HCT116 (cell line): ENCODE data around the gene FAIM2. TPM values are rescaled to one million over a fixed set of nuclear protein-coding genes. Genes with fewer than 3 reads are reported as not detected.

Source experiments
- ATAC-seq: fragments of 200-7000 bp; cut with Tn5 transposase; 2 replicates; pipeline ENCODE4 v1.9.1; 2020; ENCODE audit warnings: mild to moderate bottlenecking, moderate library complexity
- BruUV-seq: library from RNA; stranded (reverse); fragments of 400-500 nt; replicated peaks from 2 replicates; lab custom pipeline; 2021; lab: Mats Ljungman, UMichigan
- CTCF ChIA-PET: fragments of 300-600 bp; sonication (Branson Sonifier 250); formaldehyde crosslinking; loops from one replicate; lab custom pipeline; 2021; ENCODE audit warnings: antibody characterized with exemption; lab: Charles Lee
- POLR2A ChIA-PET: fragments of 300-600, 350-600 bp; sonication (Branson Sonifier 250); formaldehyde crosslinking; loops from one replicate; lab custom pipeline; 2021; ENCODE audit warnings: antibody characterized with exemption; lab: Charles Lee
- RAD21 ChIA-PET, 2 experiments: fragments of 300-600 bp; sonication (Branson Sonifier 250); formaldehyde crosslinking; loops; one replicate each; lab custom pipeline; 2023; ENCODE audit warnings: low total read pairs in 2 of 2; ENCODE audit not compliant: uncharacterized antibody in 2 of 2, unreplicated experiment in 2 of 2, low non-redundant PET in 1 of 2; lab: Charles Lee
- DNase-seq: peaks from one replicate; pipeline ENCODE4 v3.0.0-alpha.2; 2010; ENCODE audit warnings: low read depth, low spot score
- H2AFZ ChIP-seq: fragments of 200-600 bp; shearing (Covaris generic), sonication (generic); 2 replicates; pipeline ENCODE4 v1.6.1; 2017; ENCODE audit warnings: low read depth, mixed run types, mixed read lengths, antibody characterized with exemption, low read length; ENCODE audit not compliant: poor library complexity, severe bottlenecking
- H3K27ac ChIP-seq: 2 replicates; pipeline ENCODE4 v1.5.1; 2012; ENCODE audit warnings: low read depth, low read length
- H3K27me3 ChIP-seq: fragments of 200-600 bp; sonication (generic); 2 replicates; pipeline ENCODE4 v1.6.1; 2016; ENCODE audit warnings: mixed run types, low read length, mixed read lengths; ENCODE audit not compliant: insufficient read depth
- H3K36me3 ChIP-seq, 2 experiments: fragments of 200-500 bp in 1 of 2; fragments of 200-600 bp in 1 of 2; sonication (Bioruptor generic) in 1 of 2; sonication (generic) in 1 of 2; 2 replicates each; pipeline versions ENCODE4 v1.5.1 to v1.6.1; 2014 to 2016; ENCODE audit warnings: low read length in 2 of 2, inconsistent platforms in 1 of 2, mixed read lengths in 1 of 2, mixed run types in 1 of 2; ENCODE audit not compliant: insufficient read depth in 2 of 2, control insufficient read depth in 1 of 2
- H3K4me1 ChIP-seq, 2 experiments: fragments of 200-600 bp in 1 of 2; sonication (generic) in 1 of 2; 2 replicates each; pipeline versions ENCODE4 v1.5.1 to v1.6.1; 2012 to 2017; ENCODE audit warnings: low read length in 2 of 2, inconsistent platforms in 1 of 2, mild to moderate bottlenecking in 1 of 2, mixed read lengths in 1 of 2, mixed run types in 1 of 2, moderate library complexity in 1 of 2; ENCODE audit not compliant: insufficient read depth in 2 of 2, control insufficient read depth in 1 of 2
- H3K4me2 ChIP-seq: fragments of 200-600 bp; sonication (generic); 2 replicates; pipeline ENCODE4 v1.6.1; 2017; ENCODE audit warnings: mixed run types, low read length, mixed read lengths
- H3K4me3 ChIP-seq, 2 experiments: fragments of 200-600 bp in 1 of 2; sonication (generic) in 1 of 2; replicated peaks in 1 of 2; 2 replicates each; pipeline ENCODE4 v1.5.1; 2011 to 2016; ENCODE audit warnings: low read length in 2 of 2, control low read depth in 1 of 2, low read depth in 1 of 2, mild to moderate bottlenecking in 1 of 2, mixed read lengths in 1 of 2, mixed run types in 1 of 2
- H3K79me2 ChIP-seq: fragments of 200-600 bp; sonication (generic); 2 replicates; pipeline ENCODE4 v1.6.1; 2017; ENCODE audit warnings: mild to moderate bottlenecking, mixed run types, low read length, moderate library complexity, mixed read lengths; ENCODE audit not compliant: insufficient read depth
- H3K9ac ChIP-seq: fragments of 200-600 bp; sonication (generic); 2 replicates; pipeline ENCODE4 v1.6.1; 2016; ENCODE audit warnings: low read length, mixed read lengths
- H3K9me2 ChIP-seq: fragments of 200-600 bp; sonication (generic), shearing (Covaris generic); 2 replicates; pipeline ENCODE4 v1.6.1; 2017; ENCODE audit warnings: mixed run types, mild to moderate bottlenecking, moderate library complexity; ENCODE audit not compliant: insufficient read depth
- H3K9me3 ChIP-seq, 2 experiments: fragments of 200-500 bp in 1 of 2; fragments of 200-600 bp in 1 of 2; sonication (Bioruptor generic) in 1 of 2; sonication (generic) in 1 of 2; 2 replicates each; pipeline ENCODE4 v1.6.1; 2014 to 2017; ENCODE audit warnings: low read length in 2 of 2, mixed read lengths in 2 of 2, inconsistent platforms in 1 of 2, low read depth in 1 of 2, mild to moderate bottlenecking in 1 of 2, mixed run types in 1 of 2, moderate library complexity in 1 of 2; ENCODE audit not compliant: control insufficient read depth in 1 of 2, insufficient read depth in 1 of 2
- H4K20me1 ChIP-seq: fragments of 200-600 bp; sonication (generic), shearing (Covaris generic); 2 replicates; pipeline ENCODE4 v1.6.1; 2017; ENCODE audit warnings: mixed run types, mild to moderate bottlenecking, moderate library complexity; ENCODE audit not compliant: insufficient read depth
- ATF3 ChIP-seq: IDR thresholded peaks from 2 replicates; pipeline ENCODE4 v1.6.1; 2012
- CBX3 ChIP-seq: IDR thresholded peaks from 2 replicates; pipeline ENCODE4 v1.6.1; 2012; ENCODE audit warnings: low read depth
- ELF1 ChIP-seq: IDR thresholded peaks from 2 replicates; pipeline ENCODE4 v1.6.1; 2012; ENCODE audit warnings: low read depth, borderline replicate concordance
- FOSL1 ChIP-seq: IDR thresholded peaks from 2 replicates; pipeline ENCODE4 v1.6.1; 2012; ENCODE audit warnings: low read depth
- POLR2AphosphoS5 ChIP-seq: IDR thresholded peaks from 2 replicates; pipeline ENCODE4 v1.6.1; 2011; ENCODE audit warnings: mild to moderate bottlenecking, low read depth, low read length, moderate library complexity
- REST ChIP-seq: IDR thresholded peaks from 2 replicates; pipeline ENCODE4 v1.6.1; 2012; ENCODE audit warnings: low read depth
- SP1 ChIP-seq: IDR thresholded peaks from 2 replicates; pipeline ENCODE4 v1.6.1; 2012; ENCODE audit warnings: low read depth
- TCF7L2 ChIP-seq: IDR thresholded peaks from 2 replicates; pipeline ENCODE4 v1.7.0; 2011; ENCODE audit warnings: borderline replicate concordance, inconsistent platforms; ENCODE audit not compliant: insufficient read depth, insufficient read length; ENCODE audit errors: extremely low read depth
- ZFX ChIP-seq: fragments of 450-650 bp; IDR thresholded peaks from 2 replicates; pipeline ENCODE4 v1.6.1; 2017
- intact Hi-C: fragments of 100-400 bp; cut with micrococcal nuclease; formaldehyde crosslinking; loops from 2 replicates; pipeline ENCODE4 v1.10.0; 2022
- total RNA-seq: library from RNA; stranded (reverse); gene quantifications from one replicate; pipeline ENCODE4 v1.2.1, GENCODE V29; 2021; ENCODE audit not compliant: unreplicated experiment

Gene FAIM2
- total RNA-seq, 1 experiment from 2014 or later: not detected

GRCh38 chr12:49889361-49890095 is 14.2 kb downstream of the FAIM2 start:
- Histone ChIP-seq H2AFZ (no peak overlapping the region), H3K4me3 (no peak overlapping the region), H3K27me3 (peaks cover 12% of the 10 kb centered on the region), H3K4me1 (peaks cover 0 to 7% of the 10 kb centered on the region in 2 experiments; a peak in 2 of 4 replicates)
- no peak for DNase-seq
- TF ChIP-seq CBX3: no peak
- TF ChIP-seq ELF1: no peak
- no peak for TF ChIP-seq REST
- no peak for TF ChIP-seq TCF7L2
- no peak for TF ChIP-seq FOSL1
- no peak for TF ChIP-seq ZFX
- TF ChIP-seq SP1: no peak
- no peak for TF ChIP-seq ATF3
- TF ChIP-seq POLR2AphosphoS5: no peak
- TF ChIP-seq, all 23 proteins: peak for 0
- Histone ChIP-seq H3K9ac (no peak overlapping the region), H3K9me3 (no peaks in the 10 kb centered on the region), H3K36me3 (no peaks in the 10 kb centered on the region), H3K4me2 (no peak overlapping the region), H4K20me1 (no peaks in the 10 kb centered on the region), H3K27ac (no peak overlapping the region), H3K79me2 (no peaks in the 10 kb centered on the region), H3K9me2 (no peaks in the 10 kb centered on the region)
- POLR2A ChIA-PET: no interaction called here
- CTCF ChIA-PET: no interaction called here
- RAD21 ChIA-PET: no interaction called here
- intact Hi-C loops: no loop called here
- no TSS peak for BruUV-seq
- no peak for ATAC-seq
